LoVo (cell line): ENCODE measurements around the gene NRIP1.

Experiments used
- DNase-seq: peaks from one replicate; pipeline ENCODE4 v3.0.0-alpha.2; 2016; ENCODE audit warnings: low spot score

NRIP1 gene, protein sequence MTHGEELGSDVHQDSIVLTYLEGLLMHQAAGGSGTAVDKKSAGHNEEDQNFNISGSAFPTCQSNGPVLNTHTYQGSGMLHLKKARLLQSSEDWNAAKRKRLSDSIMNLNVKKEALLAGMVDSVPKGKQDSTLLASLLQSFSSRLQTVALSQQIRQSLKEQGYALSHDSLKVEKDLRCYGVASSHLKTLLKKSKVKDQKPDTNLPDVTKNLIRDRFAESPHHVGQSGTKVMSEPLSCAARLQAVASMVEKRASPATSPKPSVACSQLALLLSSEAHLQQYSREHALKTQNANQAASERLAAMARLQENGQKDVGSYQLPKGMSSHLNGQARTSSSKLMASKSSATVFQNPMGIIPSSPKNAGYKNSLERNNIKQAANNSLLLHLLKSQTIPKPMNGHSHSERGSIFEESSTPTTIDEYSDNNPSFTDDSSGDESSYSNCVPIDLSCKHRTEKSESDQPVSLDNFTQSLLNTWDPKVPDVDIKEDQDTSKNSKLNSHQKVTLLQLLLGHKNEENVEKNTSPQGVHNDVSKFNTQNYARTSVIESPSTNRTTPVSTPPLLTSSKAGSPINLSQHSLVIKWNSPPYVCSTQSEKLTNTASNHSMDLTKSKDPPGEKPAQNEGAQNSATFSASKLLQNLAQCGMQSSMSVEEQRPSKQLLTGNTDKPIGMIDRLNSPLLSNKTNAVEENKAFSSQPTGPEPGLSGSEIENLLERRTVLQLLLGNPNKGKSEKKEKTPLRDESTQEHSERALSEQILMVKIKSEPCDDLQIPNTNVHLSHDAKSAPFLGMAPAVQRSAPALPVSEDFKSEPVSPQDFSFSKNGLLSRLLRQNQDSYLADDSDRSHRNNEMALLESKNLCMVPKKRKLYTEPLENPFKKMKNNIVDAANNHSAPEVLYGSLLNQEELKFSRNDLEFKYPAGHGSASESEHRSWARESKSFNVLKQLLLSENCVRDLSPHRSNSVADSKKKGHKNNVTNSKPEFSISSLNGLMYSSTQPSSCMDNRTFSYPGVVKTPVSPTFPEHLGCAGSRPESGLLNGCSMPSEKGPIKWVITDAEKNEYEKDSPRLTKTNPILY (N-terminal part only)

GRCh38 chr21:15064576-15065391, at the start of gene NRIP1:
NRIP1 (minus strand) TSS chr21:15065000; CDS start chr21:14968192, 96,808 bp downstream.
- peak; percentile 87 for DNase-seq

- no peak for DNase-seq
These were observed 48.1 kb upstream of the NRIP1 start for GRCh38 chr21:15112858-15113257.

GRCh38 chr21:15108801-15109200, 44.0 kb upstream of the NRIP1 start:
- DNase-seq = no peak

DNA sequence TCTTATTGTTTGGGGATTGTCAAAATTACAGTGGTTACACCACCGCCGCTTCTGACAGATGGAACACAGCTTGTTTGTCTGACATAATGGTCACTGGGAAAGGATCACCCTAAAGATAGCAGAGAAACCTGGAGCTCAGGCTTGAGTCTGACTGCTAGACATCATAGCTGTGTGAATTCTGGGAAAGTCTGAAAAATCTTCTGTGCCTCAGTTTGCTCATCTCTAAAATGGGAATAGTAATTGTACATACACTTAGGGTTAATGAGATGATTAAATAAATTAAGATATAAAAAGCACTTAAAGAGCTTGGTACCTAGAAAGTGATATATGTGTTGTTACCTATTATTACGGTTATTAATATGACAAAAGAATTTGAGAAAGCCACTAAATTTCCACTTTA, 39.7 kb upstream of the NRIP1 start:
- DNase-seq = no peak

DNA sequence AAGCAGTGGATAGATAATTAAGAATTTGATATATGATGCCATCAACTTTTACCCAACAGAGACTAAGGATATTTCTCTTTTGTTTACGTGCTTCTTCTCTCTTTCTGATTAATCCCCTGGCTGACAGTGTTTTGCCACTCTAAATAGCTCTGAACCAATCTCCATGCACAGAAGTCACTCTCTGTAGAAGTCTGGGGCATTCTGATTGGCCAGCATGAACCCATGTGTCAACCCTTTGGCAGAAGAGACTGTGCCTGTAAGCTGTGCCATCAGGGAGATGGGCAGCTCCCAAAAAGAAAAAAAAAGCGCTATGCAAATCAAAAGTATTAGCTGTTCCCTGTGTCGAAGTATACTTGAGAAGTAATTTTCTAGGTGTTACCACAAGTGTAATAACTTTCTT, 34.1 kb upstream of the NRIP1 start:
- no peak for DNase-seq

DNA sequence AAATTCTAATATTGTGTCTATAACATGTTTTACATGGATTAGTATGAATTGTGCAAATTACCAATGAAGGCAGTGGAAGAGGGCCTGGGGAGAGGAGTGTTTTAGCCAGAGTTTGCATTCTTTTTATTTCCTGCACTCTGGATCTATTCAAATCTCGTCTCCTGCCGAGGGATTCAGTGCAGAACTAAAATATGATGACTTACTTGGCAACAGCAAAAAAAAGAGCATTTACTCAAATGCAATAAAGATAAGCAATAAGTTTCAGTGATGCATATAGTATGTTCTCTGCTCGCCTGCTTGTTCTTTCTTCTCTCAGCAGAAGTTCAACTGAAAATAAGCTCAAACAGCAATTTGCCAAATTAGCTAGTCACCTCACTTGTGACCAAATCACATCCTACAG, 33.4 kb upstream of the NRIP1 start:
- DNase-seq = no peak

GRCh38 chr21:15097580-15097979, 32.8 kb upstream of the NRIP1 start:
- no peak for DNase-seq

DNA sequence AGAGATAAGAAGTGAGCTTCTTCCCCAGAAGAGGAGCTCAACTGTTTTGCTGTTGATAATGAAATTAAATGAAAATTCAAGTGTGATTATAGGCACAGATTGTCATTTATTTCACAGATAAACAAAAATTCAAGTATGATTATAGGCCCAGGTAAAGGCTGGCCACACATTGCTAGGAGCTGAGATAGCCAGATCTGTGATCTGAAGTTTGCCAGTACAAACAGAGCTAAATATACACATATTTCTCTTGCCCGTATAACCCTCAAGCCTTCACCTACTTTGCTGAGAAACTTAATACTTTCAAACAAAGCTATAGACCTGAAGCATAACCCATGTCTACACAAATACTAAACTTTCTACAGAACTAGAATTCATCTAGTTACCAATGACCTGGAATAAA, 31.3 kb upstream of the NRIP1 start:
- DNase-seq = no peak

DNA sequence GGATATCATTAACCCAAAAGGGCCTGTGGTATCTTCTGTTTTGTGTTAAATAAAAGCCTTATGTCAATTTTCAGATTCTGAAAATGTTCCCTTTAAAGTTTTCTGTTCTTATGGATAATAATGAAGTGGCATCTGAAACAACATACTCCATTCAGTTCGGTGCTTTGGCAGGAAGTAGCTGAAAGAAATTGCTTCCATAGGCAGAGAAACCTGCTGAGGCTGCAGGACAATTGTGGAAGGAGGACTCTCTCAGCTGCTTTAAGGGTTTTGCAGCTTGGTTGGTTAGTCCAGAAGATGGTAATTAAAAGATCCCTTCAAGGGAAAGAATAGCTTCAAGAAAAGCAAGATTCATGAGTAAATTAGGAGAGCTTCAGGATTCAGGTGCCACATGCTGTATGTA, 30.5 kb upstream of the NRIP1 start:
- no peak for DNase-seq

DNA sequence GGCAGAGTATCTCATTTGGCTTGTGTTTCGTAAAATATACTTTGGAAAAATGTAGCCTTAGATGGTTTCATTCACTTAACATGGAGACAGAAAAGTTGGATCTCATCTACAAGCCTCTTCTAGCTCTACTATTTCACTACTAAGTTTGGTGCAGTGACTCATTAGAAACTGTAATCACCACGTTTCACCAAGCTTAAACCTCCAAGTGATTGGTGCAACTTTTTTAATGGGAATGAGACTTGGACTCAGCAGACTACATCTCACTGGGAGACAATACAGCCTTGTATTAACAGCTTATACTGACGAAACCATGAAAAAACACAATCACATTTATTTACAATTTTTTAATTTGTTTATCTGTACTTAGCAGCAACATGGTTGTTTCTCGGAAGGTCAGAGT, 29.9 kb upstream of the NRIP1 start:
- no peak for DNase-seq

DNA sequence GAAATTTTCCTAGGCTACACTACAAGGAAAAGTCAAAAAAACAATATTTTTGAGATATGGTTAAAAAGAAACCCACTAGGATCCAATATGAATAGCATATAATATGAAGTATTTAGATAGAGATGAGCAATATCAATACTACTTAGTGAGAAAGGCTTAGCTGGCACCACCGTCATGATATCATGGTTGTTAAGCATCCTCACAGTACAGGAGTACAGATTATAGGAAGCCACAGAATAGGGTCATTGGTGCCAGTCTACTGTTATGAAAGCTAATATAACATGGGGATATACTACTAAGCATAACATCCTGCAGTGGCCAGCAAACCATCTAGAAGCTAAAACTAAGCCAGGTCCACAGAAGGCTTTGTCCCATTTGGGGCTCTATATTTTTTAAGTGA, 28.4 kb upstream of the NRIP1 start:
- DNase-seq = no peak

DNA sequence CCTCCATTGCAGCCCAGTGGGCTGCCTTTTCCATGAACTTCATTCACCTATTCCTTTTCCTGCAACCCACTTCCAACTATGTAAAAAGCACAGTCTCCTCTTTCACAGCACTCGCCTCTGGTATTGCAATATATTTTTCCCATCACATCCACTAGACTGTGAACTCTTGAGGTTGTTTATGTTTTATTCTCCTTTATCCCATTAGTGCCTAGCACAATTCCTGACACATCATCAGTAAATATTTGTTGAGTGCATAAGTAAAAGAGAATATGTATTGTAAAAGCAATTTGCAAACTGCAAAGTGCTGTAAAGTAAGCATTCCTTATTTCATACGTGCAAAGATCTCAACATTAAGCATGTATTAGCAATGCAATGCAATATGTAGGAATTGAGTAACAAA, 27.9 kb upstream of the NRIP1 start:
- no peak for DNase-seq

DNA sequence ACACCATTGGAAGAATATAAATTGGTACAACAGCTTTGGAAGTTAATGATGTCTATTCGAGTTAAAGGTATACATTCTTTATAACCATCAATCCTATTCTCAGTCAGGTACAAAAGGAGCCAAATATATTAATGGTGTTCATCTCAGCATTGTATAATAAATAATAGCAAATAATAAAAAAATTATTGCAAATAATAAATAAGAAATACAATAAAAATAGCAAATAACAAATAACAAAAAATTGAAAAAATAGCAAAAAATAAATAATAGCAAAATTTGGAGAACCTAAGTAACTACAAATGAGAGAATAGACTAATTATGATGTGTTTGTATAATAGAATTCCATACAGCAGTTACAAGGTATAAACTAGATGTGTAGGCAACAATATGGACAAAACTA, 25.6 kb upstream of the NRIP1 start:
- no peak for DNase-seq

- DNase-seq = no peak
These were observed 23.7 kb upstream of the NRIP1 start for GRCh38 chr21:15088488-15088887.

DNA sequence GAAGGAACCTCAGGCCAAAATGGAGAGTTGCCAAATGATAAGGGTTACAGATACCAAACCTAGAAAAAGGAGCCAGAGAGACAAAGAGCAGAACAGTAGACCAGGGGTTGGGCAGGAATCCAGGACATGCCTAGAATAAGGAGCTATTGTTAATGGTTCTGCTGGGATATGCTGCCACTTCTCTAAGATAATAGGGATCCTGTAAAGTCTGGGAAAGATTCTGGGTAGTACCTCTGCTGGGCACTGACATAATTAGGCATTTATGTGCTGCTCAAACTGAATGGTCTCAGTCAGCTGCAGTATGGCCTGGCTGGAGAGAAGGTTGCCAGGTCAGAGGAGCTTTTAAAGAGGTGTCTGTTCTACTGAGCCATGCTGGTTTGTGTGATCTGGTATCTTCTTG, 19.9 kb upstream of the NRIP1 start:
- DNase-seq = no peak

DNA sequence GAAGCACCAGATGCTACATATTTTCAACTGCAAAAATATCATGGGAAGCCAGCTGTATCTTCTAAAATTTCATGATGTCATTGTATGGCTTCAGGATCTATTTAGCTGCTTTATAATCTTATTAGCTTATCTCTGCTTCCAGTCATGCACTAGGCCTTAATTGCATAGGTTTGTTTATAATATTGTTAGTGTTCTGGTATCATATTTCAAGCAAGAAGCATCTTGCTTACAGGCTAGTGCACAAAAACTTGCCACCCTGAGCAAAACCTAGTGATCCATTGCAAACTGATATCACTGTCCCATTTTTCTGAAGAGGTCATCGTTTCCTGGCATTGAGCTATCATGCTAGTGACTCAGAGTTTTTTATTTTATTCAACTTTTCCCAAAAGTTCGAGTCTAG, 15.7 kb upstream of the NRIP1 start:
- no peak for DNase-seq

DNA sequence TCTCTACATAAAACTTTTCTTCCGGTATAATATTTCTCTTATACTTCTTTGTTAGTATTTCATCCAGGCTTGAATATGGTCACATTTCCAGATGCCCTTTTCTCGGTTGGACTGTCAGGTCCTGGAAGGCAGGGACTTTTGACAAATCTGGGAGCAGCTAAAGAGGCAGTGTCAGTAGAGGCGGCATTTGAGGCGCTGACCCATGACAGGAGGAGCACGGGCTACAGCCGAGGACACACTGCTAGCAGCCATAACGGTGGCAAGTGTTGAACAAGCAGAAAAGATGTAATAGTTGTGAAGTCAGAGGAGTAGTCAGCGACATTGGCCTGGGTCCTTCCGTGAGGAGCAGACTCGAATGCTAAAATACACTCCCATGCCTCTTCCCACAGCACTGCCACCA, 14.5 kb upstream of the NRIP1 start:
- no peak for DNase-seq

- DNase-seq = no peak
These were observed 13.4 kb upstream of the NRIP1 start for GRCh38 chr21:15078180-15078579.

DNA sequence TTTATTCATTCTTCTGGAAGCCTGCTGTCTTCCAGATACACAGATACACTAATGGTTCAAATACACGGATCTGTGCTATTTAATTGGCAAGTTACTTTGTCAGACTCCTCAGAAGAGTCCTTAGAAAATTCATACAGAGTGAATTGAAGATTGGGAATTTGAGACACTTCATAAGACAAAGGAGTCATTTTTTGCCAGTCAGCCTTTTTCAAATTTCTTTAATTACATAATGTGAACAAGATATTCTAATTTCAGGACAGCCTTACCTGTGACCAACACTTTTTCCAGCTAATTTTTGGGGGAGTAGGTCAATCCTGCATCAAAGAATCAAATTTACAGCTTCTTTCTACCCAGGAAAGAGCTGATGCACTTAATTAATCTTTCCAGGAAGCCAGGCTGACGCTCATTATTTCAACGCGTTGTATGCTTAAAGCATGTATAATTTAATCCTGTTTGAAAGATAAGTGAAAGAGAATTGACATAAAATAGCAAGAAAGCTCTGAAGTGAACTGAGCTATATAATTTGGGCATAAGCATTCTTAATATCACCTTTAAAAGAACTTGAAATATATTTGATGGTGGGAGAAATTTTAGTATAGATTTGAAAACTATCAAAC, 12.8 kb upstream of the NRIP1 start:
- DNase-seq = no peak

- no peak for DNase-seq
These were observed 11.9 kb upstream of the NRIP1 start for GRCh38 chr21:15076730-15077129.

DNA sequence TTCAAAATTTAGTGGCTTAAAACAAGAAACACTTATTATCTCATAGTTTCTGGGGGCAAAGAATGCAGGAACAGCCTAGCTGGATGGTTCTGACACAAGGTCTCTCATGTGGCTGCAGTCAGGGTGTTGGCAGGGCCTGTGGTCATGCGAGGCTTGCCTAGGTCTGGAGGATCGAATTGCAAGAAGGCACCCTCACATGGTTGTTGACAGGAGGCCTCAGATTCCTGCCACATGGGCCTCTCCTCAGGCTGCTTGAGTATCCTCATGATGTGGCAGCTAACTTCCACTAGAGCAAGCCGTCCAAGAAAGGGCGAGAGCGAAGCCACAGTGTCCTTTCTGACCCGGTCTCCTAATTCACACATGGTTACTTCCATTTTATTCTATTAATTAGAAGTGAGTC, 6.2 kb upstream of the NRIP1 start:
- DNase-seq = no peak

GRCh38 chr21:15066123-15066575, 1.3 kb upstream of the NRIP1 start:
- DNase-seq = no peak
